Mucosa of descending colon (tissue), 3 donors: Measurements from ENCODE around the gene PPP1R27. TPM values are rescaled to one million over a fixed set of nuclear protein-coding genes. Genes with fewer than 3 reads are reported as not detected.

Experiments
- ATAC-seq: fragments of 200-7000 bp; cut with Tn5 transposase; one replicate; pipeline ENCODE4 v1.9.1; 2020; ENCODE audit warnings: mild to moderate bottlenecking, moderate library complexity
- DNase-seq, 3 donors: peaks; one replicate each; pipeline ENCODE4 v3.0.0-alpha.2; 2020
- H3K36me3 ChIP-seq: fragments of 200-600 bp; one replicate; pipeline ENCODE4 v1.8.0; 2021; ENCODE audit warnings: low read depth, mild to moderate bottlenecking
- H3K4me1 ChIP-seq: fragments of 200-600 bp; one replicate; pipeline ENCODE4 v1.8.0; 2021; ENCODE audit warnings: low read depth, mild to moderate bottlenecking
- H3K4me3 ChIP-seq: fragments of 200-600 bp; one replicate; pipeline ENCODE4 v1.8.0; 2021; ENCODE audit warnings: mild to moderate bottlenecking
- H3K9me3 ChIP-seq: fragments of 200-600 bp; one replicate; pipeline ENCODE4 v1.8.0; 2021; ENCODE audit warnings: mild to moderate bottlenecking
- CTCF ChIP-seq: fragments of 200-600 bp; IDR thresholded peaks from one replicate; pipeline ENCODE4 v1.8.0; 2022; ENCODE audit warnings: antibody characterized with exemption, mild to moderate bottlenecking
- intact Hi-C, 2 donors: fragments of 100-400 bp; cut with DNase I in 1 of 2; cut with micrococcal nuclease in 1 of 2; formaldehyde crosslinking; loops; one replicate each; pipeline versions ENCODE4 v1.11.0 to v1.11.1; 2022; cut with DNase I, micrococcal nuclease
- total RNA-seq, 3 donors: library from RNA; stranded (reverse); fragmentation: NEBNext Ultra II Directional in 2 of 3; extraction: Animal tissue kit (Norgen Biotek cat#: 25700) in 2 of 3; gene quantifications; one replicate each; pipeline versions ENCODE4 v1.2.1 to v1.2.4, GENCODE V29; 2021 to 2023
- donor health status: DM: no; HTN: no; CAD: no; lungs with moderate emphysema.
- donor health status: DM: no; HTN: no; CAD: no.
- donor health status: DM: no; HTN: yes; CAD: no.

The PPP1R27 gene
- total RNA-seq, 3 donors from 2014 or later = 0.52 to 0.84 TPM; not detected in 1

GRCh38 chr17:81865358-81865732, 30.5 kb upstream of the PPP1R27 start:
- Histone ChIP-seq H3K36me3 (no peaks in the 10 kb centered on the region), H3K4me1 (peaks cover 73% of the 10 kb centered on the region)
- intact Hi-C loops = no loop called here

GRCh38 chr17:81863833-81864768, 29.3 kb upstream of the PPP1R27 start:
- no peak for ATAC-seq
- intact Hi-C loops = no loop called here
- H3K36me3 ChIP-seq = no peaks in the 10 kb centered on the region
- H3K9me3 ChIP-seq = no peaks in the 10 kb centered on the region
- no peak overlapping the region for H3K4me3 ChIP-seq
- no peak for DNase-seq
- peaks cover 69% of the 10 kb centered on the region for H3K4me1 ChIP-seq
- TF ChIP-seq CTCF = no peak

More at GRCh38 chr17:81865358-81865732, 30.5 kb upstream of the PPP1R27 start:
- no peak for DNase-seq
- TF ChIP-seq CTCF = no peak
- H3K9me3 ChIP-seq = no peaks in the 10 kb centered on the region
- ATAC-seq = no peak
- H3K4me3 ChIP-seq = no peak overlapping the region

GRCh38 chr17:81863123-81863675, 28.3 kb upstream of the PPP1R27 start:
- no peak overlapping the region for H3K4me3 ChIP-seq
- intact Hi-C loops = no loop called here
- no peak for TF ChIP-seq CTCF
- H3K9me3 ChIP-seq = no peaks in the 10 kb centered on the region
- no peaks in the 10 kb centered on the region for H3K36me3 ChIP-seq
- ATAC-seq (no peak), DNase-seq (no peak)
- H3K4me1 ChIP-seq = peaks cover 69% of the 10 kb centered on the region

- Histone ChIP-seq H3K36me3 (no peaks in the 10 kb centered on the region), H3K4me3 (peak overlapping the region; percentile 96), H3K4me1 (peaks cover 62% of the 10 kb centered on the region), H3K9me3 (no peaks in the 10 kb centered on the region)
- intact Hi-C loops = no loop called here
- DNase-seq = peak; percentile 99 to 100 (median 99)
- ATAC-seq = peak; percentile 85
- TF ChIP-seq CTCF = peak; percentile 33
Measured at GRCh38 chr17:81860756-81861568, 26.1 kb upstream of the PPP1R27 start.

- ATAC-seq = peak; percentile 81
- no peak for TF ChIP-seq CTCF
- intact Hi-C loops = no loop called here
Measured at GRCh38 chr17:81859906-81860755, 25.3 kb upstream of the PPP1R27 start, which contains the start of gene P4HB. TSS of gene P4HB (minus strand) at chr17:81860535. CDS start at chr17:81860471, 64 bp downstream.

More at GRCh38 chr17:81859906-81860755, 25.3 kb upstream of the PPP1R27 start, which contains the start of gene P4HB:
- Histone ChIP-seq H3K4me1 (peaks cover 55% of the 10 kb centered on the region), H3K36me3 (peaks cover 1% of the 10 kb centered on the region), H3K4me3 (peak within 1 kb of the TSS; percentile 96), H3K9me3 (no peaks in the 10 kb centered on the region)
- peak in 2 of 3 donors; percentile 41 to 68 for DNase-seq
